Breast epithelium (tissue), 4 donors: Measurements from ENCODE around the gene LEFTY2. TPM values are rescaled to one million over a fixed set of nuclear protein-coding genes. Genes with fewer than 3 reads are reported as not detected.
"Not testable (repeated sequence)": the region's sequence is repeated elsewhere in the genome, so short reads cannot be mapped to it uniquely, and the experiment has no call there.

Experiments used
- DNase-seq, 2 donors: peaks; one replicate each; pipeline ENCODE4 v3.0.0-alpha.2; 2019; ENCODE audit warnings: low spot score in 2 of 2
- H3K27ac ChIP-seq, 2 donors: fragments of 200-600 bp; sonication (generic) in 1 of 2; one replicate each; pipeline ENCODE4 v1.5.1; 2016 to 2019; ENCODE audit warnings: mild to moderate bottlenecking in 1 of 2
- H3K27me3 ChIP-seq, 2 donors: fragments of 200-600 bp; sonication (generic) in 1 of 2; one replicate each; pipeline versions ENCODE4 v1.5.1 to v1.6.0; 2017 to 2019; ENCODE audit warnings: control low read depth in 1 of 2, mild to moderate bottlenecking in 1 of 2
- H3K36me3 ChIP-seq: fragments of 200-600 bp; one replicate; pipeline ENCODE4 v1.5.1; 2019
- H3K4me1 ChIP-seq, 2 donors: fragments of 200-600 bp; sonication (generic); one replicate each; pipeline ENCODE4 v1.5.1; 2016 to 2019; ENCODE audit warnings: control low read depth in 1 of 2
- H3K4me3 ChIP-seq, 3 donors: fragments of 200-600 bp; sonication (generic); 1 replicate in 2 of 3; 2 replicates in 1 of 3; pipeline ENCODE4 v1.5.1; 2016 to 2019; ENCODE audit warnings: mild to moderate bottlenecking in 3 of 3, moderate library complexity in 2 of 3
- H3K9me3 ChIP-seq, 2 donors: fragments of 200-600 bp; sonication (generic) in 1 of 2; one replicate each; pipeline ENCODE4 v1.5.1; 2016 to 2019; ENCODE audit warnings: control low read depth in 1 of 2
- CTCF ChIP-seq, 3 donors: fragments of 450-650 bp; IDR thresholded peaks; one replicate each; pipeline ENCODE4 v1.5.1; 2016 to 2017; ENCODE audit warnings: antibody characterized with exemption in 3 of 3, mild to moderate bottlenecking in 3 of 3, moderate library complexity in 3 of 3
- POLR2A ChIP-seq: fragments of 450-650 bp; IDR thresholded peaks from one replicate; pipeline ENCODE4 v1.6.1; 2016; ENCODE audit warnings: antibody characterized with exemption, mild to moderate bottlenecking, moderate library complexity
- POLR2AphosphoS5 ChIP-seq, 3 donors: sonication (generic); formaldehyde crosslinking; IDR thresholded peaks; one replicate each; pipeline ENCODE4 v1.6.1; 2017; ENCODE audit warnings: antibody characterized with exemption in 3 of 3
- intact Hi-C: fragments of 100-400 bp; cut with DNase I; formaldehyde crosslinking; loops from one replicate; pipeline ENCODE4 v1.15.1; 2023; ENCODE audit warnings: low total_unique reads
- total RNA-seq, 3 donors: library from RNA; depleted of rRNA; stranded (reverse); fragments of >200 nt; gene quantifications; one replicate each; pipeline ENCODE4 v1.1.0, GENCODE V29; 2016

LEFTY2 gene
- total RNA-seq, 3 donors from 2014 or later: 0.88 to 0.96 TPM; not detected in 1

- DNase-seq: no peak
- no peaks in the 10 kb centered on the region for H3K27me3 ChIP-seq
- peaks cover 0 to 4% of the 10 kb centered on the region in 2 donors for H3K9me3 ChIP-seq
- intact Hi-C loops: no loop called here
- no peak overlapping the region for H3K4me3 ChIP-seq
- no peaks in the 10 kb centered on the region for H3K4me1 ChIP-seq
- TF ChIP-seq CTCF (IDR thresholded peaks at IDR 0.05): no peak
- TF ChIP-seq POLR2AphosphoS5 (IDR thresholded peaks at IDR 0.05): no peak
- TF ChIP-seq POLR2A: no peak
- H3K36me3 ChIP-seq: no peaks in the 10 kb centered on the region
- no peak overlapping the region for H3K27ac ChIP-seq
Measured at GRCh38 chr1:225979421-225979820, 38.4 kb upstream of the LEFTY2 start.

GRCh38 chr1:225977937-225978748, 37.1 kb upstream of the LEFTY2 start:
- Histone ChIP-seq H3K4me1 (no peaks in the 10 kb centered on the region), H3K27me3 (no peaks in the 10 kb centered on the region), H3K9me3 (peaks cover 0 to 4% of the 10 kb centered on the region in 2 donors), H3K27ac (no peak overlapping the region), H3K36me3 (no peaks in the 10 kb centered on the region), H3K4me3 (no peak overlapping the region)
- no peak for DNase-seq
- intact Hi-C loops: no loop called here
- TF ChIP-seq CTCF (IDR thresholded peaks at IDR 0.05) (no peak), POLR2A (no peak)

GRCh38 chr1:225975146-225975545, 34.1 kb upstream of the LEFTY2 start:
- not testable (repeated sequence) for H3K4me3 ChIP-seq, H3K36me3 ChIP-seq, H3K9me3 ChIP-seq, DNase-seq, H3K27ac ChIP-seq, H3K4me1 ChIP-seq, H3K27me3 ChIP-seq
- intact Hi-C loops: loop anchor here (2.0 kb wide), 1 partner anchor 500 kb away; no protein-coding TSS in a partner anchor

GRCh38 chr1:225974454-225974853, 33.4 kb upstream of the LEFTY2 start:
- intact Hi-C loops: loop anchor here (1.0 to 2.0 kb wide), 2 partner anchors 28 to 500 kb away; no protein-coding TSS in a partner anchor
- no peaks in the 10 kb centered on the region for H3K4me1 ChIP-seq
- TF ChIP-seq POLR2A (no peak), CTCF (IDR thresholded peaks at IDR 0.05) (no peak), POLR2AphosphoS5 (IDR thresholded peaks at IDR 0.05) (no peak)

GRCh38 chr1:225973158-225973557, 32.1 kb upstream of the LEFTY2 start:
- Histone ChIP-seq H3K9me3 (no peaks in the 10 kb centered on the region), H3K36me3 (no peaks in the 10 kb centered on the region), H3K4me3 (no peak overlapping the region), H3K4me1 (no peaks in the 10 kb centered on the region), H3K27ac (no peak overlapping the region), H3K27me3 (no peaks in the 10 kb centered on the region)
- no peak for DNase-seq
- intact Hi-C loops: no loop called here
- no peak for TF ChIP-seq POLR2A
- TF ChIP-seq POLR2AphosphoS5 (IDR thresholded peaks at IDR 0.05): no peak
- TF ChIP-seq CTCF (IDR thresholded peaks at IDR 0.05): no peak

More at GRCh38 chr1:225974454-225974853, 33.4 kb upstream of the LEFTY2 start:
- H3K4me3 ChIP-seq: no peak overlapping the region
- DNase-seq: no peak
- H3K27ac ChIP-seq: no peak overlapping the region
- no peaks in the 10 kb centered on the region for H3K9me3 ChIP-seq
- H3K27me3 ChIP-seq: no peaks in the 10 kb centered on the region
- H3K36me3 ChIP-seq: no peaks in the 10 kb centered on the region
